ENCODE measurements around the gene PADI2.

- TF ChIP-seq CTCF (conservative IDR thresholded peaks at IDR 0.05; ENCODE audit: low read depth, low read length) (no peak), EZH2 (IDR thresholded peaks at IDR 0.05; ENCODE audit: borderline replicate concordance, low read depth, low read length, poor library complexity, severe bottlenecking) (no peak)
These were observed 21.5 kb downstream of the PADI2 start for GRCh38 chr1:17097787-17098186.
